Islet of Langerhans (tissue), 1 donor: Measurements from ENCODE around the gene CDC16.
"Not testable (repeated sequence)": the region's sequence is repeated elsewhere in the genome, so short reads cannot be mapped to it uniquely, and the experiment has no call there.

ENCODE experiments used
- FAIRE-seq: peaks from one replicate; lab custom pipeline; 2011; peaks lifted over from hg19 to GRCh38; lab: Jason Lieb, UNC

Gene CDC16

DNA sequence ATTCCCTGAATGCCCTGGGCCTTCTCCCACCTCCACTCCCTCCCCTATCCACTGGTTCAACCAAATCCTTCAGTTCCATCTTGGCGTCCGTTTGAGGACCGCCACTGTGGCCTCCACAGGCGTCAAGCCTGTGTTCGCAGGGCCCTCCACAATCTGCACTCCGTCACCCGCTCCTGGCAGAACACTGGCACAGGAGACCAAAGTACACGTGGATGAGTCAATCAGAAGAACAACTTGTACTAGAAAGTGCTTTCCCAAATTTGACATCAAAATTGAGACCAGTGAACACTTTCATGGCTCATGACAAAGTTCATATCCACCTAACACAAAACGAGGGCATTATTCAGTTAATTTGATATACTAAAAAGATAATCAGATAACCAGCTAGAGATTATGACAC, 6.5 kb upstream of the CDC16 start:
- FAIRE-seq, result no peak

GRCh38 chr13:114229506-114229905, 5.2 kb upstream of the CDC16 start:
- no peak for FAIRE-seq

- FAIRE-seq, result no peak
Observed at GRCh38 chr13:114230117-114230516, 4.6 kb upstream of the CDC16 start.

DNA sequence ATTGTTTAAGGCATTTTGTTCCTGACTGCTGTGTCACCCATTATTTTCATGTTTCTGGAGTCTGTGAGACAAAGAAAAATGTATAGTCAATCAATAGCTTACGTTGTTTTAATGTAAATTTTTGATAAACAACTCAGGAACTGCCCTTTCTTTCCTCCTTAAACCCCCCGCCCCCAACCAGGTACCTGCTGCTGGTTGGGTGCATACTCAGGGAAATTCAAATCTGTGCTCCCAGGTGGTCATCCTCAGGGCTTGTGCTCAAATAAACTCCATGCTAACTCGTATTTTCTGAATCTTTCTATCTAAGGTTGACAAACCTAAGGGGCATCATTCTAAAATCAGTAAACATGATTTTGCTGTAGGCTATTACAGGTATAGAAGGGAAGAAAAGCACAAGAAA, 4.1 kb upstream of the CDC16 start:
- no peak for FAIRE-seq

DNA sequence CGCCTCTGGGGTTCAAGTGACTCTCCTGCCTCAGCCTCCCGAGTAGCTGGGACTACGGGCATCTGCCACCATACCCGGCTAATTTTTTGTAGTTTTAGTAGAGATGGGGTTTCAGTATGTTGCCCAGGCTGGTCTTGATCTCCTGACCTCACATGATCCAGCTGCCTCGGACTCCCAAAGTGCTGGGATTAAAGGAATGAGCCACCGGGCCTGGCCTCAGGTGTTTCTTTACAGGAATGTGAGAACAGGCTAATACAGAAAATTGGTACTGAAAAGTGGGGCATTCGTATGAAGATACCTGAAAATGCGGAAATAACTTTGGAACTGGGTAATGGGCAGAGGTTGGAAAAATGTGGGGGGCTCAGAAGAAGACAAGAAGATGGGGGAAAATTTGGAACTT, 2.8 kb upstream of the CDC16 start:
- FAIRE-seq, result no peak

DNA sequence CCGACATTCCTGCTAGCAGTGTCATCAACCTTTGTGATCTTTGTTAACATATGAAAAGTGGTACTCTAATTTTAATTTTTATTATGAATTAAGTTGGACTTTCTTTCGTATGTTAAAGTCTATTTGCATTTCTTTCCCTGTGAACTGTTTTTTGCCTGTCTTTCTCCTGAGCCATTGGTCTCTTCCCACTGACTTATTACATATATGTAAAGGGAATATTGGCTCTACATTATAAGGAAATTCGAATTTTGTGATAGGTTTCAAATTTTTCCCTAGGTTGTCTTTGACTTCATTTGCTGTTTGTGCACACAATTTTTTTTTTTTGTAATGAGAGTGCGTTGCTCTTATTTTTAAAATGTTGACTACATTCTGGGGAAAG, 442 bp upstream of the CDC16 start:
- no peak for FAIRE-seq

DNA sequence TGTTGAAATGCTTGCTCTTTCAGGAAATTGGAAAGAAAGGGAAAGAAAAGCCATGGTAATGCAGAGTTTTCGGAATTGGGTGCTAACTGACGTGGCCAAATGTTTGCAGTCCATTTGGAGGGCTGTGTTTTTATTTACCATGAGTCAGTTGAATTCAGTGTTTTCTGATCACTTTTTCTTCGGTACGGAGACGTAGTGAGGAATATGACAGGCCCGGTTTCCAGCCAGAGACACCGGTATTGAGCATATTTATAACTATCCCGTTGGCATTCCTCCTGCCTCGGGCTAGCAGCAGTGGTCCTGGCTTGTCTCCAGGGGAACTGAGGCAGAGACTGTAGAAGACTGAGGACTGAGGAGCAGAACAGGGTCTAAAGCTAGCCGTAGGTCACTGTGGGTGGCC, 1.0 kb downstream of the CDC16 start:
- no peak for FAIRE-seq

- FAIRE-seq, result no peak
Observed at GRCh38 chr13:114236227-114236626, 1.5 kb downstream of the CDC16 start.

DNA sequence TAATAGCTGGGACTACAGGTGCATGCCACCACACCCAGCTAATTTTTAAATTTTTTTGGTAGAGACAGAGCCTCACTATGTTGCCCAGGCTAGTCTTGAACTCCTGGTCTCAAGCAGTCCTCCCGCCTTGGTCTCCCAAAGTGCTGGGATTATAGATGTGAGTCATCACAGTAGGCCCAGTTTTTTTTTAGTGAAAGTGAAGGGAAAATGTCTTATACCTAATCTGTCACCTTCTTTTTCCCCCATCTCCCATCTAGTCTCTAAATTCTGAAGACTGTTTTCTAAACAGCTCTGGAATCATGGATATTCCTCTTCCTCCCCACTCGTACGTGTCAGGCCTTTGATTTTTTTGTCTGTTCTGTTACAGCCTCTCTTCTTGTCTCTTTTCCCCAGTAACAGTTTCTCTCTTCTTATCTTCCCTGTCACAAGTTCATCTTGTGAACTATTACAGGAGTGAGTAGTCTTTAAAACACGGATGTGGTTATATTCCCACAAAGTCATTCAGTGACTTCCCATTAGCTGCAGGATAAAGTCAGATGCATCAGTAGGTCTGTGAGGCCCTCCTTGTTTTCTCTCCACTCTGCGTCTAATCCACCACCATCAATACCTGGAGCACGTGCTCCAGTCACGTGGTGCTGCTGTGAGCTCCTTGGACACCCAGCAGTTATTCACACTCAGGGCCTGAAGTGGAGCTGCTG, 2.9 kb downstream of the CDC16 start:
- FAIRE-seq, result no peak

GRCh38 chr13:114241918-114242317, 7.2 kb downstream of the CDC16 start:
- no peak for FAIRE-seq

DNA sequence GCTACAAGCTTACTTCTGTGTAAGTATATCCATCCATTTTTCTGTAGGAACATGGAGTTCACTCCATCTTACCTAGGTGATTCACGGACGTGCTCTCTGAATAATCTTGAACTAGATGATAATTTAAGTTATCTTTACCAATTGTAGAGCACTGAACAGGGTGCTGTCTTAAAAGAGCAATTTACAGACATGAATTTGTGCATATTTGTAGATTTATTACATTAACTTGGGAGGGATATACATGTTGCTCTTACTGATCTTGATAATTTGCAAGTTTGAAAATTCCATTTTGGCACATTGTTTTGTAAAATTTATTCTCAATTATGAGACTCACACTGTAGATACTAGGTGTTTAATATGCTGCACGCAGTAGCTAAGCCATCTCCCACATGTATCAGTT, 9.3 kb downstream of the CDC16 start:
- FAIRE-seq, result no peak

DNA sequence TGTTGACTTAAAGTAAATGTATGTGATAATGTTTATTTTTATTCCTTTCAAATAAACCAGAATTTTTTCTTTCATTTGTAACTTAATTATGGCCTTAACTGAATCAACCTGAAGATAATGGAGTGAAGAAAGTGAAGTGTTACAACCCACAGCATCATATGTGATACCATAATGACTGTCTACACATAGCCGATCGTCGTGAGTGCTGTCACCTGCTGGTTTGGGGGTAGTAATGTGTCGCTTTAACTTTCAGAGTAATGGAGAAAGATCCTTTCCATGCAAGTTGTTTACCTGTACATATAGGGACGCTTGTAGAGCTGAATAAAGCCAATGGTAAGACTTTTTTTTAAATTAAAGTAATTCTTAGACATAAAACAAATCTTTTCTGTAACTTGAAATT, 9.9 kb downstream of the CDC16 start:
- no peak for FAIRE-seq

DNA sequence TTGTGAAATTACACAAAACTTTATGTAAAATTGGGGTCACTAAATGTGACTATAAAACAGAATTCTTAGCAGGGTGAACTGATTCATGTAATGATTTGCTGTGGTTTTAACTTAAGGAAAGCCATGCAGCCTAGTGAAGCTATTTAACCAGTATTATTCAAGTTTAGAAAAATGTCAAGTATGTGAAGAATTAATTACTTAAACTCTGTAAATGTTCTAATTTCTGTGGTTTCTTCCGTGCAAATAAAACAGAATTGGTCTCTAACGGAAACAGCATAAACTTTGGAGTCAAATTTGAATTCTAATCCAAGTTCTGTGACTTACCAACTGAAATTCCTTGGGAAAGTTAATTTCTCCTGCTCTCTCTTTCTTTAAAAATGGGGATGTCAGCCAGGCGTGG, 13.3 kb downstream of the CDC16 start:
- FAIRE-seq, result no peak

DNA sequence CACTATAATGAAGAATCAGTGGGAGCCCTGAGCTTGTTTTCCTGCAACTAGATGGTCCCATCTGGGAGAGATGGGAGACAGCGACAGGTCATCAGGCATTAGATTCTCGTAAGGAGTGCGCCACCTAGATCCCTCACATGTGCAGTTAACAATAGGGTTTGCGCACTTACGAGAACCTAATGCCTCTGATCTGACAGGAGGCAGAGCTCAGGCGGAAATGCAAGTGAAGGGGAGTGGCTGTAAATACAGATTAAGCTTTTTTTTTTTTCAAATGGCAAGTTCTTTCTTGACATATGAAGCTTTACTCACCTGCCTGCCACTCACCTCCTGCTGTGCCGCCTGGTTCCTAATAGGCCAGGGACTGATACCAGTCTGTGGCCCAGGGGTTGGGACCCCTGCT, 14.4 kb downstream of the CDC16 start:
- no peak for FAIRE-seq

GRCh38 chr13:114251639-114252440, 17.1 kb downstream of the CDC16 start:
- FAIRE-seq, result not testable (repeated sequence)

- no peak for FAIRE-seq
Observed at GRCh38 chr13:114256547-114256946, 21.9 kb downstream of the CDC16 start.

DNA sequence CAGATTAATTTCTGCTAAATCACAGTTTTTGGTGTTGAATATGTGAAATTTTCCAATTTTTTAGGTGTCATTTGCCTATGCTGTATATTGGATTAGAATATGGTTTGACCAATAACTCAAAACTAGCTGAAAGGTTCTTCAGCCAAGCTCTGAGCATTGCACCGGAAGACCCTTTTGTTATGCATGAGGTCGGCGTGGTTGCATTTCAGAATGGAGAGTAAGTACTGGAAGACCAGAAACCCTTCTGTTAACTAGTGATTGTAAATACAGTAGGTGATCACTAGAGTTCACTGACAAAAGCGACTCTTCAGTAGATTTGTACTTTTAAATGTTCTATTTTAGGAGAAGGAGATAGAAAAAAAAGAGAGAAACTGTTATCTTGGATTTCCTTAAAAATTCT, 22.3 kb downstream of the CDC16 start:
- FAIRE-seq, result no peak

DNA sequence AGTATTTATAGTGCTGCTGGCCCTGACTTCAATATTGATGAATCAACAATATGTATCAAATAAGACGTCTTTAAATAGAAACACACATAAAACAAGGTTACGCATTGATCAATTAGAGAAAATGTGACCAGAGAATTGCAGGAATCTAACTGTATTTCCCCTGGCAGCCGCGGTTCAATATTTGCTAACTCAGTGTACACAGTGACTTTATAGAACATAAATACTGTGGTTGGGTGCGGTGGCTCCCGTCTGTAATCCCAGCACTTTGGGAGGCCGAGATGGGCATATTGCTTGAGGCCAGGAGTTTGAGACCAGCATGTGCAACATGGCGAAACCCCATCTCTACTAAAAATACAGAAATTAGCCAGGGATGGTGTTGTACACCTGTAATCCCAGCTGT, 23.9 kb downstream of the CDC16 start:
- FAIRE-seq, result no peak

DNA sequence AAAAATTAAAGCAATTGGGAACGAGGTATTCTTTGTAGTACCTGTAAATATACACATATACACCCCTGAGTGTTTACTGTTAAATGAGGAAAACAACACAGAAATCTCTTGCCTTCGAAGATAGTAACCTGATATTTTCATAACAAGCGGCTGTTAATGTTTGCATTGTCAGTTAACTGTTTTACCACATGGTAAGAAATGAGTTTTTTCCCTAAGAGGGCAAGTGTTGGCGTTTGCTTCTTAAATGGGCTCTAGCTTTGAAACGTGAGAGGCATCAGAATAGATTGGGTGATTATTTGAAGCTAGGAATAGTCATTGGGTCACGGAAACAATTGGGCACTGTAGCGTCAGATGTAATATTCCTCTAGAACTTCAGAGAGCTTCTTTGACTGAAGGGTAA, 24.7 kb downstream of the CDC16 start:
- peak; percentile 45 for FAIRE-seq

- peak; percentile 89 for FAIRE-seq
Observed at GRCh38 chr13:114259974-114260373, 25.3 kb downstream of the CDC16 start.

GRCh38 chr13:114260814-114261213, 26.1 kb downstream of the CDC16 start:
- no peak for FAIRE-seq

DNA sequence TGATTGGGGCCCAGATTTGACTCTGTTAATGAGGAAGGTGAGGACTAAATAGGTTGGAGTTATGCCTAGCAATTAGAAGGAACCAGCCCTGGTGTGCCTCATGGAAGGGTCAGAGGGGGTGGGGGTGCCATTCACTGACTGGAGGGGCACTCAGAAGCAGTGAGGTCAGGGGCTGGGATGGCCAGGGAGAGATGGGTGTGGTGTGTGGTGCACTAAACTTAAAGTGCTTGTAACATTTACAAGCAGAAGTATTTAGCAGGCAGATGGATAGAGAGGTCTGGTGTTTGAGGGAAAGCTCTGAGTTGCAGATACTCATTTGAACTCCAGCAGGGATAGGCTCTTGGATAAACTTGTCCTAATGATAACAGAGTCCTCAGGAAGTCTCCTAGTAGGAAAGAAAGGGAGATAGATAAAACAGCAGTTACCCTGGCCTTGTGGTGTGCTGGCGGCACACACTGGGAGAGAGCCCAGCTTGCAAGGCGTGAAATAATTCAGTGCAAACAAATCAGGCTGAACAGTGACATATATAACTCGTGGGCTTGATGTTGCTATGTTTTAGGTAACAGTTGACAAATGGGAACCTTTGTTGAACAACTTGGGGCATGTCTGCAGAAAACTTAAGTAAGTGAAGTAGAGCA, 26.8 kb downstream of the CDC16 start:
- peak; percentile 65 for FAIRE-seq

DNA sequence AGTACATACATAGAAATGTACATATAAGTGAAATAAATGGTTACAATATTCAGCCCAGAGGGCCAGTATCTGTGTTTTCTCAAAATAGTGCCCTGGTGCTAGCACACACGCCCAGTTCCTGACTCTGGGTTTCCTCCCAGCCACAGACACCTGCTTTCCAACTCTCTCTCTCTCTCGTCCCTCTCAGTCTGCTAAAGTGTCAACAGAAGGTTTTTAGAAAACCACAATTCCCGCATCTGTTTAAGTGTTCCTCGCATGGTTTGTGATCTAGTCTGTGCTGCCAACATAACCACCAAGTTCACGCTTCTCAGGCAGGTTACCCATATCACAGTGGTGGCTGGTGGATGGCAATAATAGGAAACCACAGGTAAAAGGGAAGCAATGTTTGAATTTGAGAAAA, 28.9 kb downstream of the CDC16 start:
- FAIRE-seq, result no peak

GRCh38 chr13:114264313-114264712, 29.6 kb downstream of the CDC16 start:
- FAIRE-seq, result not testable (repeated sequence)
